HG03064 (cell line): ENCODE results near the gene TARM1.

Source experiments
- ATAC-seq: cut with Tn5 transposase; IDR thresholded peaks from one replicate; pipeline ENCODE4 v1.9.1; 2021; ENCODE audit warnings: low read depth; ENCODE audit not compliant: unreplicated experiment

Gene TARM1

GRCh38 chr19:54035215-54036178 lies 45.7 kb downstream of the TARM1 start:
- ATAC-seq = no peak

DNA sequence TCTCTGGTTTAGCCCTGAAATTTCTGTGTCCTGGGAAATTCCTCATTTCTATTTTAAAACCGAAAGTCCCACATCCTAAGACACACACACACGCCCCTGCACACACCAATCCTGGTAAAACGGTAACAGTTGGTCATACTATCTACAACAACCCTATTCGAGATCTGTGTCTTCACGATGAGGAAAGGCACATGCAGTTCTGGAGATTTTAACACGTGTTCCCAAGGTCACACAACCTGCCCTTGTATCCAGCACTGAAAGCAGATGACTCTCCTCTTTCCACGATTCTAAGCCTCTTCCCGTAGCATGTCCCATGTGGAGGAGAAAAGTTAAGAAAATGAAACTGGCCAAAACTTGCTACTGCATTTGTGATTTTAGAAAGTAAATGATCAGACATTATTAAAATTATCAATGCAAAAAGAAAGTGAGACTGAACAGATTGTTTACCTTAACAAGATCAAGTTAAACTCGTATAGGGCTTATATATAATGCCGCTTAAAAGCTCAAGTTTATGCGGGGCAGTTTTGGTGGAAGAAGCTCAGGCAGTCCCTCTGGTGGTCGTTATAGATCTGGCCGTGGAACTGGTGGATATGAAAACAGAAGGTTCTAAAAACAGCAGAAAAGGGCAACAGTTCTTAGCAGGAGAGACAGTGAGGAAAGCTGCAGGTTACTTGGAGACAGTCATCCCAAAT lies 50.1 kb downstream of the TARM1 start:
- no peak for ATAC-seq

GRCh38 chr19:54029930-54030490 lies 51.2 kb downstream of the TARM1 start:
- ATAC-seq = no peak

DNA sequence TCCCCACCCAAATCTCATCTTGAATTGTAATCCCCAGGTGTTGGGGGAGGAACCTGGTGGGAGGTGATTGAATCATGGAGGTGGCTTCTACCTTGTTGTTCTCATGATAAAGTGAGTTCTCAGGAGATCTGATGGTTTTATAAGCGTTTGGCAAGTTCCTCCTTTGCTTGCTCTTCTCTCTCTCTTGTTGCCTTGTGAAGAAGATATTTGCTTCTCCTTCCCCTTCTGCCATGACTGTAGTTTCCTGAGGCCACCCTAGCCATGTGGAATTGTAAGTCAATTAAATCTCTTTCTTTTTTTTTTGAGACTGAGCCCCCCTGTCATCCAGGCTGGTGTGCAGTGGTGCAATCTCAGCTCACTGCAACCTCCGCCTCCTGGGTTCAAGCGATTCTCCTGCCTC lies 51.9 kb downstream of the TARM1 start:
- ATAC-seq = no peak

GRCh38 chr19:54026656-54027055 lies 54.5 kb downstream of the TARM1 start:
- no peak for ATAC-seq

DNA sequence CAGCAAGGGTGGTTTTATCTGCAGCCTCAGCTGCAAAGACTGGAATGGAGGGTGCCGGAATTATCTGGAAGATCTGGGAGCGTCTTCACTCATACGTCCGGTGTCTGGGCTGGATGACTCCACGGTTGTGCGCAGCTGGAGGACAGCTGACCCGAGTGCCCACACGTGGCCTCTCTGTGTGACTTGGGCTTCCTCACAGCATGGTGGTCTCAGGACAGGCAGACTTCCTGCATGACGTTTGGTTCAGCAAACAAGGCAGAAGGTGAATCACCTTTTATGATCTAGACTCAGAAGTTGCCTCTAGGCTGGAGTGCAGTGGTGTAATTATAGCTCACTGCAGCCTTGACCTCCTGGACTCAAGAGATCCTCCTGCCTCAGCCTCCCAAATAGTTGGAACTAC lies 56.5 kb downstream of the TARM1 start:
- ATAC-seq = no peak

- ATAC-seq = no peak
Measured at GRCh38 chr19:54023191-54023590, 58.0 kb downstream of the TARM1 start.

- ATAC-seq = no peak
Measured at GRCh38 chr19:54021932-54022331, 59.2 kb downstream of the TARM1 start.

GRCh38 chr19:54021363-54021762 lies 59.8 kb downstream of the TARM1 start:
- ATAC-seq = no peak
